Measurements from ENCODE around the gene VENTX. TPM values are rescaled to one million over a fixed set of nuclear protein-coding genes. Genes with fewer than 3 reads are reported as not detected.

The VENTX gene
- total and polyA plus RNA-seq, 2 donors (not counting 3 experiments of a cell fraction or from before 2014, with no cell fraction given): not detected

GRCh38 chr10:133238466-133238804, 780 bp downstream of the VENTX start:
- no peak for DNase-seq (ENCODE audit: low read depth, low spot score)
- Histone ChIP-seq H3K4me3 (replicated peaks in 1 of 3; ENCODE audit: insufficient read depth in 1 of 3, low read depth in 1 of 3, low read length in 3 of 3) (no peak overlapping the region), H3K4me1 (ENCODE audit: control insufficient read depth, extremely low read depth, insufficient read depth, low read length) (no peaks in the 10 kb centered on the region), H3K79me2 (ENCODE audit: control insufficient read depth, insufficient read depth, low read length) (no peaks in the 10 kb centered on the region), H3K36me3 (ENCODE audit: control insufficient read depth in 2 of 2, extremely low read depth in 1 of 2, insufficient read depth in 2 of 2, low read length in 2 of 2) (no peaks in the 10 kb centered on the region), H3K9me1 (replicated peaks; ENCODE audit: control insufficient read depth, extremely low read depth, insufficient read depth, low read length) (no peaks in the 10 kb centered on the region), H3K9ac (replicated peaks; ENCODE audit: extremely low read depth, insufficient read depth, low read length) (no peak overlapping the region), H3K4me2 (ENCODE audit: insufficient read depth, low read length) (no peak overlapping the region), H4K20me1 (replicated peaks; ENCODE audit: control insufficient read depth, extremely low read depth, insufficient read depth, low read length) (no peaks in the 10 kb centered on the region), H3K9me3 (replicated peaks; ENCODE audit: control insufficient read depth, insufficient read depth, low read length) (no peaks in the 10 kb centered on the region), H2AFZ (ENCODE audit: low read depth, low read length) (no peak overlapping the region), H3K27ac (ENCODE audit: insufficient read depth, low read depth, low read length) (no peak overlapping the region), H3K27me3 (ENCODE audit: control insufficient read depth in 2 of 2, insufficient read depth in 2 of 2, low read length in 2 of 2) (peaks cover 26 to 43% of the 10 kb centered on the region in 2 experiments)
- dilution Hi-C loops (cut with MboI; ENCODE audit: extremely low pct_ligation_motif_present, low sequenced_read_pairs): no loop called here
- BruUV-seq (replicated peaks): no TSS peak
- no peak for FAIRE-seq
- CTCF ChIA-PET: no interaction called here
- no peak for TF ChIP-seq EZH2 (IDR thresholded peaks at IDR 0.05; ENCODE audit: borderline replicate concordance, low read depth, low read length, severe bottlenecking)
- no peak for TF ChIP-seq GATA2 (IDR thresholded peaks at IDR 0.05; ENCODE audit: insufficient read depth, insufficient read length, low read depth, low read length)
- TF ChIP-seq POLR2A (IDR thresholded peaks at IDR 0.05; ENCODE audit: low read depth, low read length): no peak
- TF ChIP-seq JUN (IDR thresholded peaks at IDR 0.05; ENCODE audit: borderline replicate concordance, insufficient read depth, insufficient read length, low read depth): no peak
- no peak for TF ChIP-seq CTCF (IDR thresholded peaks at IDR 0.05; ENCODE audit: extremely low read depth in 1 of 2, insufficient read depth in 1 of 2, low read depth in 1 of 2, low read length in 2 of 2)
- intact Hi-C loops (cut with micrococcal nuclease): no loop called here
- POLR2A ChIA-PET: no interaction called here

- H3K9me3 ChIP-seq (replicated peaks; ENCODE audit: control insufficient read depth, insufficient read depth, low read length): no peaks in the 10 kb centered on the region
- ChIA-PET CTCF (interaction anchor here (0.6 kb wide), 1 partner anchor 29 kb away, joined by 4 read pairs; no protein-coding TSS in a partner anchor), POLR2A (no interaction called here)
- no peak for FAIRE-seq
- no TSS peak for BruUV-seq (replicated peaks)
- H3K4me2 ChIP-seq (ENCODE audit: insufficient read depth, low read length): no peak overlapping the region
- no peaks in the 10 kb centered on the region for H3K9me1 ChIP-seq (replicated peaks; ENCODE audit: control insufficient read depth, extremely low read depth, insufficient read depth, low read length)
- no peak for DNase-seq (ENCODE audit: low read depth, low spot score)
- no peaks in the 10 kb centered on the region for H3K4me1 ChIP-seq (ENCODE audit: control insufficient read depth, extremely low read depth, insufficient read depth, low read length)
- H4K20me1 ChIP-seq (replicated peaks; ENCODE audit: control insufficient read depth, extremely low read depth, insufficient read depth, low read length): no peaks in the 10 kb centered on the region
- TF ChIP-seq MAX (IDR thresholded peaks at IDR 0.05; ENCODE audit: insufficient read depth, insufficient read length): no peak
- TF ChIP-seq MYC (IDR thresholded peaks at IDR 0.05; ENCODE audit: low read depth, low read length): no peak
- TF ChIP-seq POLR2A (IDR thresholded peaks at IDR 0.05; ENCODE audit: low read depth, low read length): no peak
- TF ChIP-seq CTCF (IDR thresholded peaks at IDR 0.05; ENCODE audit: extremely low read depth in 1 of 2, insufficient read depth in 1 of 2, low read depth in 1 of 2, low read length in 2 of 2): no peak
- TF ChIP-seq FOS (IDR thresholded peaks at IDR 0.05; ENCODE audit: borderline replicate concordance, insufficient read depth, low read length): no peak
- TF ChIP-seq POLR2AphosphoS5 (IDR thresholded peaks at IDR 0.05; ENCODE audit: insufficient read depth, low read depth, low read length): no peak
- TF ChIP-seq JUN (IDR thresholded peaks at IDR 0.05; ENCODE audit: borderline replicate concordance, insufficient read depth, insufficient read length, low read depth): no peak
- TF ChIP-seq GATA2 (IDR thresholded peaks at IDR 0.05; ENCODE audit: insufficient read depth, insufficient read length, low read depth, low read length): no peak
- no peak for TF ChIP-seq EZH2 (IDR thresholded peaks at IDR 0.05; ENCODE audit: borderline replicate concordance, low read depth, low read length, severe bottlenecking)
- no peak overlapping the region for H2AFZ ChIP-seq (ENCODE audit: low read depth, low read length)
- intact Hi-C loops (cut with micrococcal nuclease): no loop called here
- no peak overlapping the region for H3K4me3 ChIP-seq (replicated peaks in 1 of 3; ENCODE audit: insufficient read depth in 1 of 3, low read depth in 1 of 3, low read length in 3 of 3)
- no peak overlapping the region for H3K27ac ChIP-seq (ENCODE audit: insufficient read depth, low read depth, low read length)
- H3K36me3 ChIP-seq (ENCODE audit: control insufficient read depth in 2 of 2, extremely low read depth in 1 of 2, insufficient read depth in 2 of 2, low read length in 2 of 2): no peaks in the 10 kb centered on the region
- H3K9ac ChIP-seq (replicated peaks; ENCODE audit: extremely low read depth, insufficient read depth, low read length): no peak overlapping the region
- dilution Hi-C loops (cut with MboI; ENCODE audit: extremely low pct_ligation_motif_present, low sequenced_read_pairs): no loop called here
- peaks cover 26 to 39% of the 10 kb centered on the region in 2 experiments for H3K27me3 ChIP-seq (ENCODE audit: control insufficient read depth in 2 of 2, insufficient read depth in 2 of 2, low read length in 2 of 2)
- H3K79me2 ChIP-seq (ENCODE audit: control insufficient read depth, insufficient read depth, low read length): no peaks in the 10 kb centered on the region
These were observed 2.3 kb downstream of the VENTX start for GRCh38 chr10:133239990-133240389.

All from endothelial cell of umbilical vein (primary cell).